Measurements from ENCODE around the gene ANAPC16. TPM values are rescaled to one million over a fixed set of nuclear protein-coding genes. Genes with fewer than 3 reads are reported as not detected.

ANAPC16 gene
- total and polyA plus RNA-seq, 2 experiments from 2014 or later, result 77.5 to 126 TPM

DNA sequence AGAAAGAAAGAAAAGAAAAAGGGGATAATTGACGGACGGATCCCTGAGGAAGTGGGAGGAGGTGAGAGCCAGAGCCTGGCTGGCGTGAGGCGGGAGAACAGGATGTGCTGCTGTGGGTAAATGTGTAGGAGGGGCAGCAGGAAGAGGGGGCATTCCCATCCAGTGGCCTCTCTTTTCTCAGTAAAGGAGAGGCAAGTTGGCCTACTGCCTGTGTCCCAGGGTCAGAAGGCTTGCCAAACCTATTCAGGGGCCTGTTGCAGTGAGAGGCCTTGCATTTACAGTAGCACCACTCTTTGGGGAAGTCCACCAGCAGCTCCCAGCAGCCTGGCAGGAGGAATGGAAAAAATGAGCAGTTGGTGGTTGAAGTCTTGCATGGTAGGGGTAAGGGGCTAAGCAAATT lies 26.9 kb downstream of the ANAPC16 start (continued):
- TF ChIP-seq, protein P1, sequence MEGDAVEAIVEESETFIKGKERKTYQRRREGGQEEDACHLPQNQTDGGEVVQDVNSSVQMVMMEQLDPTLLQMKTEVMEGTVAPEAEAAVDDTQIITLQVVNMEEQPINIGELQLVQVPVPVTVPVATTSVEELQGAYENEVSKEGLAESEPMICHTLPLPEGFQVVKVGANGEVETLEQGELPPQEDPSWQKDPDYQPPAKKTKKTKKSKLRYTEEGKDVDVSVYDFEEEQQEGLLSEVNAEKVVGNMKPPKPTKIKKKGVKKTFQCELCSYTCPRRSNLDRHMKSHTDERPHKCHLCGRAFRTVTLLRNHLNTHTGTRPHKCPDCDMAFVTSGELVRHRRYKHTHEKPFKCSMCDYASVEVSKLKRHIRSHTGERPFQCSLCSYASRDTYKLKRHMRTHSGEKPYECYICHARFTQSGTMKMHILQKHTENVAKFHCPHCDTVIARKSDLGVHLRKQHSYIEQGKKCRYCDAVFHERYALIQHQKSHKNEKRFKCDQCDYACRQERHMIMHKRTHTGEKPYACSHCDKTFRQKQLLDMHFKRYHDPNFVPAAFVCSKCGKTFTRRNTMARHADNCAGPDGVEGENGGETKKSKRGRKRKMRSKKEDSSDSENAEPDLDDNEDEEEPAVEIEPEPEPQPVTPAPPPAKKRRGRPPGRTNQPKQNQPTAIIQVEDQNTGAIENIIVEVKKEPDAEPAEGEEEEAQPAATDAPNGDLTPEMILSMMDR (conservative IDR thresholded peaks at IDR 0.05; ENCODE audit: low read depth in 2 of 2), result no peak
- TF ChIP-seq ZNF114 (CRISPR knock-in tag; IDR thresholded peaks at IDR 0.05), result no peak

DNA sequence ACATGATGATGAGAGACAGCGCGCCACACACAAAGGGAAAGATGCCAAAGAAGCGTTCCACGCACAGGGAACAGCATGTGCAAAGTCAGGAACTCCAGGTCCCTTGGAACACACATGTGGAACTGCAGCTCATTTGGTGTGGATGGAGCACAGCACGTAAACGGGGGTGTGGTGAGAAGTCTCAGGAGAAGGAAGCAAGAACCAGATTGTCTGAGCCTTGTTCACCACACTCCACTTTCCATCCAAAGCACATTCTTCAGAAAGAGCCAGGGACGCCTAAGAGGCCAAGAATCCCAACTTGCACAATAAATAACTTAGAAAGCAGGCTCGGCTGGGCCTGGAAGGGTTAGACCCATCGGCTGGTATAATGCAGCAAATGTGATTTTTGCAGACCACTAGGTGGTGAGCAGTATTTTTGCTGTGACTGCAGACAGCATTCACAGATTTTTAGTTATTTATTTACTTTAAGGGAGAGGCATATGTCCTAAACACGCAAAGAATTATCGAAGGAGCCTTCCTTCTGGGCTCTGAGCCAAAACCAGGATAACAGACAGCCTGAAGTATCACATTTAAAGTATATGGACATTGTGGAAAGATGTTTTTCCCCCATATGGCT lies 28.1 kb downstream of the ANAPC16 start:
- no peak overlapping the region for H3K4me2 ChIP-seq
- H3K36me3 Mint-ChIP-seq (ENCODE audit: low read depth), result no peaks in the 10 kb centered on the region; the same call in 2 of the 3 replicates
- no peak for ATAC-seq
- TF ChIP-seq, protein P1 (conservative IDR thresholded peaks at IDR 0.05; ENCODE audit: low read depth in 2 of 2), result peak in 1 of 2 experiments; percentile 13; a peak in 1 of 4 replicates
- no peak for TF ChIP-seq ZNF331 (CRISPR knock-in tag; IDR thresholded peaks at IDR 0.05; ENCODE audit: low read depth)
- H3K9me2 ChIP-seq (ENCODE audit: insufficient read depth), result peaks cover 6% of the 10 kb centered on the region; the same call in 1 of the 2 replicates
- peak overlapping the region; percentile 28; the same call in 1 of the 2 replicates for H2AFZ ChIP-seq
- no peaks in the 10 kb centered on the region for H3K9me3 Mint-ChIP-seq
- no peaks in the 10 kb centered on the region; the same call in 1 of the 2 replicates for H3F3A ChIP-seq (replicated peaks; ENCODE audit: low read depth)
- H3K4me1 Mint-ChIP-seq, result peaks cover 25% of the 10 kb centered on the region
- H3K27ac Mint-ChIP-seq, result no peak overlapping the region
- peaks cover 19% of the 10 kb centered on the region for H3K27me3 Mint-ChIP-seq (ENCODE audit: insufficient read depth, low read depth, poor library complexity)
- no peaks in the 10 kb centered on the region for H4K20me1 ChIP-seq (replicated peaks; ENCODE audit: insufficient read depth)
- H3K4me3 Mint-ChIP-seq, result no peak overlapping the region
- no peaks in the 10 kb centered on the region for H3K27me3 ChIP-seq (ENCODE audit: insufficient read depth)
- no peaks in the 10 kb centered on the region for H3K79me2 ChIP-seq (replicated peaks; ENCODE audit: insufficient read depth)
- no peaks in the 10 kb centered on the region for H3K36me3 ChIP-seq (ENCODE audit: insufficient read depth)
- no peak overlapping the region for H3K27ac ChIP-seq (ENCODE audit: low read depth)
- H3K4me3 ChIP-seq, result no peak overlapping the region
- DNase-seq (ENCODE audit: low spot score), result no peak
- peaks cover 18% of the 10 kb centered on the region for H3K4me1 ChIP-seq (ENCODE audit: insufficient read depth)

DNA sequence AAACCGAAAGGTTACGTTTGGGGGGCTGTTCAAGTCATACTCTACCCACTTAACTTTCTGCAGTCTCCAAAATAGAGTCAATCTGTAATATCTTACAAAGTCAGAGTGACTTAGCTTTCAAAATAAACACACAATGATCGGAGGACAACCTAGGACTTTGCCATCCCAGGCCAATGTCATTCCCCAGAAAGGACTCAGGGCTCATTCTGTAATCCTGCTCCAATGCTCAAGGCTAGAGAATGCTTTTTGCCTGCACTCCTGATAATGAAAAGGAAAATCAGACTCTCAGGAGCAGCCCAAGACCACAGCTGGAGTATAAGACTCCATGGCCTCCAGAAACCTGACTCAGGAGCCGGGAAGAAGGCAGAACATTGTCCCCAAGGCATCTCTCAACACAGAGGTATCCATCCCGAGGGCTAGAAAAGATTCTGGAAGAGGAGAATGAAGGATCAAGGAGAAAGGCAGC lies 28.8 kb downstream of the ANAPC16 start:
- H3K27ac Mint-ChIP-seq, result no peak overlapping the region
- no peaks in the 10 kb centered on the region for H3K9me3 Mint-ChIP-seq
- H3K4me3 Mint-ChIP-seq, result no peak overlapping the region
- Histone ChIP-seq H3K27ac (ENCODE audit: low read depth) (no peak overlapping the region), H3K4me1 (ENCODE audit: insufficient read depth) (peaks cover 19% of the 10 kb centered on the region), H3K27me3 (ENCODE audit: insufficient read depth) (no peaks in the 10 kb centered on the region), H3K79me2 (replicated peaks; ENCODE audit: insufficient read depth) (no peaks in the 10 kb centered on the region), H4K20me1 (replicated peaks; ENCODE audit: insufficient read depth) (no peaks in the 10 kb centered on the region), H3K9me2 (ENCODE audit: insufficient read depth) (peaks cover 6% of the 10 kb centered on the region; the same call in 1 of the 2 replicates), H3K4me2 (no peak overlapping the region), H2AFZ (no peak overlapping the region), H3F3A (replicated peaks; ENCODE audit: low read depth) (no peaks in the 10 kb centered on the region; the same call in 1 of the 2 replicates), H3K4me3 (no peak overlapping the region), H3K36me3 (ENCODE audit: insufficient read depth) (no peaks in the 10 kb centered on the region)
- H3K36me3 Mint-ChIP-seq (ENCODE audit: low read depth), result no peaks in the 10 kb centered on the region; the same call in 2 of the 3 replicates
- H3K4me1 Mint-ChIP-seq, result peaks cover 27% of the 10 kb centered on the region
- no peak for ATAC-seq
- peaks cover 21% of the 10 kb centered on the region for H3K27me3 Mint-ChIP-seq (ENCODE audit: insufficient read depth, low read depth, poor library complexity)
- no peak for DNase-seq (ENCODE audit: low spot score)
- TF ChIP-seq NANOG (IDR thresholded peaks at IDR 0.05; ENCODE audit: borderline replicate concordance) (no peak), ZNF114 (CRISPR knock-in tag; IDR thresholded peaks at IDR 0.05) (no peak), JUNB (IDR thresholded peaks at IDR 0.05; ENCODE audit: unreplicated experiment) (no peak), CREB1 (CRISPR knock-in tag; IDR thresholded peaks at IDR 0.05; ENCODE audit: low read depth) (no peak), POLR2AphosphoS5 (IDR thresholded peaks at IDR 0.05; ENCODE audit: low read depth) (no peak), EZH2 (IDR thresholded peaks at IDR 0.05; ENCODE audit: low read depth, unreplicated experiment) (no peak), STAT1 (IDR thresholded peaks at IDR 0.05; ENCODE audit: unreplicated experiment) (no peak), ZNF331 (CRISPR knock-in tag; IDR thresholded peaks at IDR 0.05; ENCODE audit: low read depth) (no peak)
- TF ChIP-seq, protein P1 (conservative IDR thresholded peaks at IDR 0.05; ENCODE audit: low read depth in 2 of 2), result no peak
- TF ChIP-seq, protein P2, sequence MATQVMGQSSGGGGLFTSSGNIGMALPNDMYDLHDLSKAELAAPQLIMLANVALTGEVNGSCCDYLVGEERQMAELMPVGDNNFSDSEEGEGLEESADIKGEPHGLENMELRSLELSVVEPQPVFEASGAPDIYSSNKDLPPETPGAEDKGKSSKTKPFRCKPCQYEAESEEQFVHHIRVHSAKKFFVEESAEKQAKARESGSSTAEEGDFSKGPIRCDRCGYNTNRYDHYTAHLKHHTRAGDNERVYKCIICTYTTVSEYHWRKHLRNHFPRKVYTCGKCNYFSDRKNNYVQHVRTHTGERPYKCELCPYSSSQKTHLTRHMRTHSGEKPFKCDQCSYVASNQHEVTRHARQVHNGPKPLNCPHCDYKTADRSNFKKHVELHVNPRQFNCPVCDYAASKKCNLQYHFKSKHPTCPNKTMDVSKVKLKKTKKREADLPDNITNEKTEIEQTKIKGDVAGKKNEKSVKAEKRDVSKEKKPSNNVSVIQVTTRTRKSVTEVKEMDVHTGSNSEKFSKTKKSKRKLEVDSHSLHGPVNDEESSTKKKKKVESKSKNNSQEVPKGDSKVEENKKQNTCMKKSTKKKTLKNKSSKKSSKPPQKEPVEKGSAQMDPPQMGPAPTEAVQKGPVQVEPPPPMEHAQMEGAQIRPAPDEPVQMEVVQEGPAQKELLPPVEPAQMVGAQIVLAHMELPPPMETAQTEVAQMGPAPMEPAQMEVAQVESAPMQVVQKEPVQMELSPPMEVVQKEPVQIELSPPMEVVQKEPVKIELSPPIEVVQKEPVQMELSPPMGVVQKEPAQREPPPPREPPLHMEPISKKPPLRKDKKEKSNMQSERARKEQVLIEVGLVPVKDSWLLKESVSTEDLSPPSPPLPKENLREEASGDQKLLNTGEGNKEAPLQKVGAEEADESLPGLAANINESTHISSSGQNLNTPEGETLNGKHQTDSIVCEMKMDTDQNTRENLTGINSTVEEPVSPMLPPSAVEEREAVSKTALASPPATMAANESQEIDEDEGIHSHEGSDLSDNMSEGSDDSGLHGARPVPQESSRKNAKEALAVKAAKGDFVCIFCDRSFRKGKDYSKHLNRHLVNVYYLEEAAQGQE (IDR thresholded peaks at IDR 0.05; ENCODE audit: unreplicated experiment), result no peak

Measured in GM23338 (cell line).